CD4-positive, CD25-positive, alpha-beta regulatory T cell (primary cell): ENCODE results near the gene SLC25A24. TPM values are rescaled to one million over a fixed set of nuclear protein-coding genes. Genes with fewer than 3 reads are reported as not detected.
"Not testable (repeated sequence)": the region's sequence is repeated elsewhere in the genome, so short reads cannot be mapped to it uniquely, and the experiment has no call there.

Experiments used
- ATAC-seq, 2 donors: fragments of 150-1000 bp; cut with Tn5 transposase; one replicate each; pipeline ENCODE4 v1.10.0; 2021; ENCODE audit warnings: low read depth in 2 of 2, moderate number of reproducible peaks in 2 of 2, moderate library complexity in 1 of 2
- DNase-seq, 3 donors: peaks; one replicate each; pipeline versions ENCODE4 v3.0.0 to v3.0.0-alpha.2; 2012 to 2022; ENCODE audit warnings: mixed read lengths in 1 of 3
- H3K27ac ChIP-seq: one replicate; pipeline ENCODE4 v1.7.0; 2013; ENCODE audit warnings: mild to moderate bottlenecking, low read length; ENCODE audit not compliant: insufficient read depth, poor library complexity, severe bottlenecking
- H3K27me3 ChIP-seq: one replicate; pipeline ENCODE4 v1.7.0; 2013; ENCODE audit warnings: low read length; ENCODE audit not compliant: control insufficient read depth, insufficient read depth
- H3K36me3 ChIP-seq: one replicate; pipeline ENCODE4 v1.7.0; 2013; ENCODE audit warnings: mild to moderate bottlenecking, low read length, moderate library complexity; ENCODE audit not compliant: control insufficient read depth, insufficient read depth
- H3K4me1 ChIP-seq: 2 replicates; pipeline ENCODE4 v1.7.0; 2013; ENCODE audit warnings: mild to moderate bottlenecking, low read length; ENCODE audit not compliant: insufficient read depth, control insufficient read depth, poor library complexity, severe bottlenecking
- H3K4me3 ChIP-seq: one replicate; pipeline ENCODE4 v1.7.0; 2013; ENCODE audit warnings: low read depth, mild to moderate bottlenecking, low read length, moderate library complexity
- H3K9me3 ChIP-seq, 2 experiments: 1 replicate in 1 of 2; 2 replicates in 1 of 2; pipeline ENCODE4 v1.7.0; 2013; ENCODE audit warnings: low read length in 2 of 2, mild to moderate bottlenecking in 1 of 2, moderate library complexity in 1 of 2; ENCODE audit not compliant: control insufficient read depth in 2 of 2
- H3K27ac Mint-ChIP-seq, 3 donors: one replicate each; pipeline ENCODE4 v1.8.0; 2020 to 2022; ENCODE audit warnings: mild to moderate bottlenecking in 3 of 3, mixed read lengths in 3 of 3, moderate library complexity in 2 of 3
- H3K27me3 Mint-ChIP-seq: one replicate; pipeline ENCODE4 v1.8.0; 2022; ENCODE audit warnings: mild to moderate bottlenecking, mixed read lengths
- H3K36me3 Mint-ChIP-seq: one replicate; pipeline ENCODE4 v1.8.0; 2020; ENCODE audit warnings: mixed read lengths
- H3K4me1 Mint-ChIP-seq, 4 donors: one replicate each; pipeline ENCODE4 v1.8.0; 2020 to 2022; ENCODE audit warnings: mixed read lengths in 4 of 4, mild to moderate bottlenecking in 1 of 4
- H3K4me3 Mint-ChIP-seq, 4 donors: one replicate each; pipeline ENCODE4 v1.8.0; 2020 to 2022; ENCODE audit warnings: mild to moderate bottlenecking in 4 of 4, mixed read lengths in 4 of 4, moderate library complexity in 3 of 4
- H3K9me3 Mint-ChIP-seq, 7 donors: one replicate each; pipeline ENCODE4 v1.8.0; 2020 to 2022; ENCODE audit warnings: mixed read lengths in 7 of 7, mild to moderate bottlenecking in 3 of 7, moderate library complexity in 2 of 7
- polyA plus RNA-seq, 4 donors: library from polyadenylated mRNA; unstranded; fragments of 300-500 nt; fragmentation: Illumina TruSeq; gene quantifications; one replicate each; pipeline ENCODE4 v1.2.3, GENCODE V29; 2021
- total RNA-seq: library from RNA; stranded (reverse); gene quantifications from one replicate; pipeline ENCODE4 v1.2.3, GENCODE V29; 2022

SLC25A24 gene
- total and polyA plus RNA-seq, 5 donors from 2014 or later = 14.7 to 26.7 (median 19.8) TPM

GRCh38 chr1:108208724-108209446, 8.7 kb upstream of the SLC25A24 start:
- H3K9me3 ChIP-seq = no peaks in the 10 kb centered on the region
- ATAC-seq = no peak
- peaks cover 55% of the 10 kb centered on the region for H3K27me3 Mint-ChIP-seq
- no peak overlapping the region for H3K27ac ChIP-seq
- H3K27ac Mint-ChIP-seq = no peak overlapping the region
- H3K36me3 Mint-ChIP-seq = no peaks in the 10 kb centered on the region
- no peak for DNase-seq
- H3K4me3 ChIP-seq = no peak overlapping the region
- H3K27me3 ChIP-seq = peaks cover 13% of the 10 kb centered on the region
- peaks cover 5 to 18% (median 7%) of the 10 kb centered on the region in 4 donors for H3K4me1 Mint-ChIP-seq
- no peak overlapping the region for H3K4me3 Mint-ChIP-seq
- H3K9me3 Mint-ChIP-seq = peaks cover 0 to 6% (median 0%) of the 10 kb centered on the region in 7 donors
- H3K4me1 ChIP-seq = peaks cover 8% of the 10 kb centered on the region
- no peaks in the 10 kb centered on the region for H3K36me3 ChIP-seq

GRCh38 chr1:108203582-108203981, 3.4 kb upstream of the SLC25A24 start:
- not testable (repeated sequence) for H3K9me3 ChIP-seq, H3K27me3 ChIP-seq, H3K9me3 Mint-ChIP-seq, H3K36me3 ChIP-seq, H3K27ac ChIP-seq, H3K27ac Mint-ChIP-seq, H3K36me3 Mint-ChIP-seq, ATAC-seq, DNase-seq, H3K4me3 ChIP-seq
- Mint-ChIP-seq H3K4me3 (peak overlapping the region in 1 of 4 donors; percentile 73), H3K4me1 (peaks cover 14 to 26% (median 20%) of the 10 kb centered on the region in 4 donors), H3K27me3 (peaks cover 22% of the 10 kb centered on the region)
- peaks cover 18% of the 10 kb centered on the region for H3K4me1 ChIP-seq

GRCh38 chr1:108201687-108202086, 1.5 kb upstream of the SLC25A24 start:
- no peaks in the 10 kb centered on the region for H3K9me3 ChIP-seq
- DNase-seq (no peak), ATAC-seq (no peak)
- H3K4me1 ChIP-seq = peaks cover 20% of the 10 kb centered on the region
- Mint-ChIP-seq H3K27ac (peak overlapping the region in 1 of 3 donors; percentile 81), H3K36me3 (no peaks in the 10 kb centered on the region), H3K27me3 (peaks cover 17% of the 10 kb centered on the region), H3K9me3 (peaks cover 0 to 6% (median 2%) of the 10 kb centered on the region in 7 donors), H3K4me3 (peak overlapping the region in 1 of 4 donors; percentile 57), H3K4me1 (peaks cover 26 to 45% (median 36%) of the 10 kb centered on the region in 4 donors)
- H3K4me3 ChIP-seq = no peak overlapping the region
- H3K27ac ChIP-seq = no peak overlapping the region
- H3K27me3 ChIP-seq = no peaks in the 10 kb centered on the region
- H3K36me3 ChIP-seq = peaks cover 2% of the 10 kb centered on the region

- Mint-ChIP-seq H3K4me3 (peak overlapping the region; percentile 89 to 97 (median 94)), H3K4me1 (peaks cover 26 to 47% (median 37%) of the 10 kb centered on the region in 4 donors), H3K27me3 (peaks cover 11% of the 10 kb centered on the region), H3K27ac (peak overlapping the region; percentile 65 to 89 (median 81)), H3K9me3 (peaks cover 0 to 6% (median 2%) of the 10 kb centered on the region in 7 donors), H3K36me3 (no peaks in the 10 kb centered on the region)
- Histone ChIP-seq H3K27ac (peak overlapping the region; percentile 76), H3K27me3 (no peaks in the 10 kb centered on the region), H3K4me3 (peak overlapping the region; percentile 97), H3K9me3 (no peaks in the 10 kb centered on the region), H3K4me1 (peaks cover 20% of the 10 kb centered on the region), H3K36me3 (peaks cover 2% of the 10 kb centered on the region)
- ATAC-seq (peak; percentile 43 to 66), DNase-seq (peak; percentile 26 to 81 (median 48))
These were observed 526 bp upstream of the SLC25A24 start for GRCh38 chr1:108200687-108201051.

- Mint-ChIP-seq H3K9me3 (peaks cover 0 to 4% (median 2%) of the 10 kb centered on the region in 7 donors), H3K4me3 (peak overlapping the region; percentile 89 to 98 (median 94)), H3K27ac (peak overlapping the region; percentile 76 to 92 (median 86)), H3K4me1 (peaks cover 26 to 50% (median 39%) of the 10 kb centered on the region in 4 donors), H3K27me3 (peaks cover 10% of the 10 kb centered on the region), H3K36me3 (peaks cover 9% of the 10 kb centered on the region)
- Histone ChIP-seq H3K27ac (peak overlapping the region; percentile 62), H3K9me3 (no peaks in the 10 kb centered on the region), H3K36me3 (peaks cover 12% of the 10 kb centered on the region), H3K27me3 (no peaks in the 10 kb centered on the region), H3K4me3 (peak overlapping the region; percentile 82), H3K4me1 (peaks cover 20% of the 10 kb centered on the region)
- peak in 1 of 3 donors; percentile 26 for DNase-seq
- ATAC-seq = no peak
These were observed 897 bp downstream of the SLC25A24 start for GRCh38 chr1:108199201-108199691.

GRCh38 chr1:108194051-108194450, 6.1 kb downstream of the SLC25A24 start:
- Mint-ChIP-seq H3K4me1 (peaks cover 20 to 32% (median 27%) of the 10 kb centered on the region in 4 donors), H3K4me3 (peak overlapping the region in 1 of 4 donors; percentile 47)

GRCh38 chr1:108193333-108193732, 6.8 kb downstream of the SLC25A24 start:
- no peaks in the 10 kb centered on the region for H3K27me3 Mint-ChIP-seq
- Histone ChIP-seq H3K4me3 (no peak overlapping the region), H3K36me3 (peaks cover 29% of the 10 kb centered on the region), H3K27ac (no peak overlapping the region), H3K4me1 (no peaks in the 10 kb centered on the region), H3K27me3 (no peaks in the 10 kb centered on the region), H3K9me3 (peaks cover 9 to 14% of the 10 kb centered on the region in 2 experiments)
- H3K4me3 Mint-ChIP-seq = no peak overlapping the region
- ATAC-seq = no peak
- H3K36me3 Mint-ChIP-seq = peaks cover 33% of the 10 kb centered on the region
- no peak overlapping the region for H3K27ac Mint-ChIP-seq
- peaks cover 3 to 27% (median 5%) of the 10 kb centered on the region in 7 donors for H3K9me3 Mint-ChIP-seq
- peaks cover 15 to 25% (median 22%) of the 10 kb centered on the region in 4 donors for H3K4me1 Mint-ChIP-seq
- no peak for DNase-seq

More at GRCh38 chr1:108194051-108194450, 6.1 kb downstream of the SLC25A24 start:
- Histone ChIP-seq H3K36me3 (peaks cover 27% of the 10 kb centered on the region), H3K27me3 (no peaks in the 10 kb centered on the region), H3K9me3 (peaks cover 8 to 14% of the 10 kb centered on the region in 2 experiments), H3K27ac (no peak overlapping the region), H3K4me3 (no peak overlapping the region), H3K4me1 (peaks cover 6% of the 10 kb centered on the region)
- Mint-ChIP-seq H3K27me3 (peaks cover 2% of the 10 kb centered on the region), H3K27ac (no peak overlapping the region), H3K36me3 (peaks cover 26% of the 10 kb centered on the region), H3K9me3 (peaks cover 3 to 22% (median 4%) of the 10 kb centered on the region in 7 donors)
- ATAC-seq = no peak
- no peak for DNase-seq
